IMR-90 (cell line): Measurements from ENCODE around the gene PSG1.
"Not testable (repeated sequence)": the region's sequence is repeated elsewhere in the genome, so short reads cannot be mapped to it uniquely, and the experiment has no call there.

Source experiments
- CHD1 ChIP-seq: IDR thresholded peaks from 2 replicates; pipeline ENCODE4 v1.6.1; 2012; ENCODE audit warnings: low read depth, low read length, improper control_type of control experiment
- MXI1 ChIP-seq: IDR thresholded peaks from 2 replicates; pipeline ENCODE4 v1.6.1; 2012; ENCODE audit warnings: low read depth, mild to moderate bottlenecking, low read length, moderate library complexity, borderline replicate concordance
- SMC3 ChIP-seq: fragments of 150-350 bp; IDR thresholded peaks from 2 replicates; pipeline ENCODE4 v1.6.1; 2016; ENCODE audit warnings: low read depth, mild to moderate bottlenecking, antibody characterized with exemption, low read length, moderate library complexity

- TF ChIP-seq MXI1, CHD1, SMC3: not testable (repeated sequence)
These were observed 32.2 kb upstream of the PSG1 start for GRCh38 chr19:42911731-42912130.
